HepG2 (cell line): ENCODE results near the gene C20orf144. TPM values are rescaled to one million over a fixed set of nuclear protein-coding genes. Genes with fewer than 3 reads are reported as not detected.
A peak's percentile ranks its signal among the peaks of the same experiment; 100 is the strongest.

Experiments used
- CREM ChIP-seq, 2 experiments: sonication (generic) in 1 of 2; formaldehyde crosslinking in 1 of 2; IDR thresholded peaks; 2 replicates each; pipeline versions ENCODE4 v1.4.0 to v1.6.1; 2016 to 2020; ENCODE audit warnings: antibody characterized with exemption in 1 of 2, mild to moderate bottlenecking in 1 of 2, missing genetic modification reagents in 1 of 2
- ETV6 ChIP-seq: sonication (generic); formaldehyde crosslinking; conservative IDR thresholded peaks from 2 replicates; pipeline ENCODE4 v1.4.0; 2020; ENCODE audit warnings: missing genetic modification reagents
- ISX ChIP-seq: sonication (generic); formaldehyde crosslinking; conservative IDR thresholded peaks from 2 replicates; pipeline ENCODE4 v1.5.0; 2020; ENCODE audit warnings: missing genetic modification reagents
- NFE2L1 ChIP-seq: sonication (generic); formaldehyde crosslinking; IDR thresholded peaks from 2 replicates; pipeline ENCODE4 v1.4.0; 2020; ENCODE audit warnings: missing genetic modification reagents, mild to moderate bottlenecking, borderline replicate concordance
- ZNF205 ChIP-seq: IDR thresholded peaks from 2 replicates; pipeline ENCODE4 v1.6.1; 2018; ENCODE audit warnings: missing biosample characterization, missing genetic modification reagents
- ZNF451 ChIP-seq: sonication (generic); formaldehyde crosslinking; IDR thresholded peaks from 2 replicates; pipeline ENCODE4 v1.5.0; 2020; ENCODE audit warnings: mild to moderate bottlenecking, missing genetic modification reagents
- ZNF674 ChIP-seq: sonication (generic); formaldehyde crosslinking; IDR thresholded peaks from 2 replicates; pipeline ENCODE4 v1.5.0; 2020; ENCODE audit warnings: low read depth, mild to moderate bottlenecking, missing genetic modification reagents
- ZNF850 ChIP-seq: sonication (generic); formaldehyde crosslinking; conservative IDR thresholded peaks from 2 replicates; pipeline ENCODE4 v1.9.0; 2021; ENCODE audit warnings: mild to moderate bottlenecking, missing genetic modification reagents
- ZSCAN31 ChIP-seq: sonication (generic); formaldehyde crosslinking; IDR thresholded peaks from 2 replicates; pipeline ENCODE4 v1.5.0; 2020; ENCODE audit warnings: low read depth, mild to moderate bottlenecking, missing genetic modification reagents
- polyA plus RNA-seq, 8 experiments: library from polyadenylated mRNA; depleted of rRNA in 3 of 8; stranded (reverse) in 7 of 8; unstranded in 1 of 8; fragments of >200 nt; fragmentation: Illumina TruSeq in 4 of 8; extraction: Trizol in 4 of 8; gene quantifications; 2 replicates each; pipeline versions ENCODE4 v1.2.1 to v1.2.3, GENCODE V29; 2011 to 2016; ENCODE audit warnings: low read depth in 4 of 8, missing spikeins in 1 of 8, mixed read lengths in 1 of 8; ENCODE audit not compliant: insufficient read depth in 1 of 8
- total RNA-seq, 5 experiments: library from RNA; depleted of rRNA; stranded (reverse); fragments of >200 nt; fragmentation: Illumina TruSeq; extraction: Trizol; gene quantifications; 2 replicates each; pipeline ENCODE4 v1.2.3, GENCODE V29; 2016; ENCODE audit warnings: low read depth in 1 of 5
- TF ChIP-seq, protein P1 (sequence below): sonication (generic); formaldehyde crosslinking; IDR thresholded peaks from 2 replicates; pipeline ENCODE4 v1.8.0; 2022; ENCODE audit warnings: missing genetic modification reagents, mild to moderate bottlenecking, borderline replicate concordance

C20orf144 gene
- total and polyA plus RNA-seq, 2 of the 13 experiments (the other 11 are each of a cell fraction or from before 2014, with no cell fraction given) = 0.09 to 0.16 TPM

- TF ChIP-seq ZNF451 = no peak
- peak; percentile 58; the same call in 1 of the 2 replicates for TF ChIP-seq ETV6 (CRISPR knock-in tag)
- peak; percentile 90; the same call in 1 of the 2 replicates for TF ChIP-seq ISX (CRISPR knock-in tag)
- TF ChIP-seq CREM (IDR thresholded peaks at IDR 0.05) = 0 out of 2 replicates have a peak, but pooled peaks have one; percentile 35
- TF ChIP-seq CREM (CRISPR knock-in tag; IDR thresholded peaks at IDR 0.05) = no peak
- TF ChIP-seq, protein P1, sequence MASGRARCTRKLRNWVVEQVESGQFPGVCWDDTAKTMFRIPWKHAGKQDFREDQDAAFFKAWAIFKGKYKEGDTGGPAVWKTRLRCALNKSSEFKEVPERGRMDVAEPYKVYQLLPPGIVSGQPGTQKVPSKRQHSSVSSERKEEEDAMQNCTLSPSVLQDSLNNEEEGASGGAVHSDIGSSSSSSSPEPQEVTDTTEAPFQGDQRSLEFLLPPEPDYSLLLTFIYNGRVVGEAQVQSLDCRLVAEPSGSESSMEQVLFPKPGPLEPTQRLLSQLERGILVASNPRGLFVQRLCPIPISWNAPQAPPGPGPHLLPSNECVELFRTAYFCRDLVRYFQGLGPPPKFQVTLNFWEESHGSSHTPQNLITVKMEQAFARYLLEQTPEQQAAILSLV (CRISPR knock-in tag) = peak; percentile 85; the same call in 1 of the 2 replicates
- no peak; the same call in 1 of the 2 replicates for TF ChIP-seq ZNF674
- TF ChIP-seq ZSCAN31 (CRISPR knock-in tag) = no peak
- TF ChIP-seq NFE2L1 (CRISPR knock-in tag) = no peak
- TF ChIP-seq ZNF205 (CRISPR knock-in tag) = peak; percentile 24; the same call in 1 of the 2 replicates
- peak; percentile 96 for TF ChIP-seq ZNF850
- TF ChIP-seq, all 625 proteins: peak for 355
Measured at GRCh38 chr20:33674294-33675135, 12.4 kb downstream of the C20orf144 start, which contains the start of gene NECAB3 (continued).
